GM21619 (cell line): ENCODE data around the gene RBM17.
"Not testable (repeated sequence)": the region's sequence is repeated elsewhere in the genome, so short reads cannot be mapped to it uniquely, and the experiment has no call there.

Source experiments
- ATAC-seq: cut with Tn5 transposase; IDR thresholded peaks from one replicate; pipeline ENCODE4 v1.9.1; 2021; ENCODE audit not compliant: unreplicated experiment

RBM17 gene

DNA sequence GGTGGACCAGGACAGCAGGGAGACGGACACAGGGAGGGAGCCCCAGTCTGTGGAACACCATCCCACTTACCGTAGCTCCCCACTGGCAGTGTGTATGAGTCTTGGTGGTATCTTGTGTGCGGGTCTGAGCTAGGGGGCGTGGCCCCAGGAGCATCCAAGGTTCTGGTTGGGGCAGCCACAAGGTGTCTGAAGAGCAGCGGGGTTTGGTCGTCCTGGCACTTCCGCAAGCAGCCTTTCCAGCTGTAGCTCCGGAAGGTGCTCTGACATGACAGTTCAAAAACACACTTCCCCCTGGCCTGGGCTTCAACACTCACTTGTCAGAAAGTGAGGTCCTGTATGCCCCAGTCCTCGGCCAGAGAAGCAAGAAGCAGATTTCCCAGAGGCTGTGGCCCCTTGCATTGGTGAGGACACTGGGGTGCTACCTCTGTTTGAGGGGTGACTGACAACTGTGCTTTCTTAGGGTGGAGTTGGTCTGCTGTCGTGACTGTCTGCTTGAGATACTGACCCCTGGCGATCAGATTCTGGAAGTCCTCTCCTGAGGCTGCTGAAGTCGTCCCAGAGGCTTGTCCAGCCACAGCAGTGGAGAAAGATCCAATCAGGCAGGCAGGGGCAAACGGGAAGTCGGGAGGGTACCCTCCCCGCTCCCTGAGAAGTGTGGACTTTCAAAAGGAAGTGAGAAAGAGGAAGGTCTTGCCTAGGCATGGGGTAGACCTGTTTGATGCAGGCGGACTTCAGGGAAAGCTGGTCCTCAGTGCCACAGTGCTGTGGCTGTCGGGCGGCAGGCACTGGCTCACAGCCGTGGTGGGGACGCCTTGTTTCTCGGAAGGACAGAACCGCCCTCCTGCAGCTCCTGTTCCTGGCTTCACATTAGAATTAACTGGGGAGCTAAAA is 62.5 kb downstream of the RBM17 start:
- ATAC-seq, result peak; percentile 82

DNA sequence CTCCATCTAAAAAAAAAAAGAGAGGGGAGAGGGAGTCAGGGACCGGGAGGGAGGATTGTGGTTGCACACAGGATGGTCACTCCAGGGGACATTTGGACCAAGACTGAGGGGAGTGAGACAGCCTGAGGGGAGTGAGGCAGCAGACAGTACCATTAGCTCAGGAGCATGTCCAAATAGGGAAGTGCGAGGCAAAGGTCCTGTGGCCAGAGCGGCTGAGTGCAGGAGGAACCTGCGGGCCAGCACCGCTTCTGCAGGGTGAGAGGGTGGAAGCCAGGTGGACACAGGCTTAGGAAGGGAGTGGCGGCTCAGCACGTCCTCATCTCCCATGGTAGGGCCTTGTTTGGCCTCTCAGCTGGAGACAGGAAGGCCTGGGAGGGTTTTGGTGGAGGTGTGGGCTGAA is 65.0 kb downstream of the RBM17 start:
- ATAC-seq, result no peak

DNA sequence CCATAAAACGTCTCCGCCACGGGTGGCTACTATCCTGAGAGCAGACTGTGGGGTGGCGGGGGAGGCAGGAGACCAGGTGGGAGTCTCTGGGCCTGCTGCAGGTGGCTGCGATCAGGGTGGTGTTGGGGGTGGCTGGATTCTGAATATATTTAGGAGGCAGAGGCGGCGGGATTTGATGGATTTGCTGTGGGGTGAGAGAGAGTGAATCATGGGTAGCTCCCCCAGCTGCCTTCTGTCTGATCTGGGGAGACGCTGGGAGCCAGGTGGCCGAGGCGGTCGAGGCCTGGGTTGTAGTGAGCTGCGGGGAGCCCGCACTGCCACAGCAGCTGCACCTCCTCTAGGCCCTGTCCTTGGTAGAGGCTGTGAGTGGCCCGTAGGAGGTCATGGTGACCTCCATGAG is 65.7 kb downstream of the RBM17 start:
- ATAC-seq, result no peak

DNA sequence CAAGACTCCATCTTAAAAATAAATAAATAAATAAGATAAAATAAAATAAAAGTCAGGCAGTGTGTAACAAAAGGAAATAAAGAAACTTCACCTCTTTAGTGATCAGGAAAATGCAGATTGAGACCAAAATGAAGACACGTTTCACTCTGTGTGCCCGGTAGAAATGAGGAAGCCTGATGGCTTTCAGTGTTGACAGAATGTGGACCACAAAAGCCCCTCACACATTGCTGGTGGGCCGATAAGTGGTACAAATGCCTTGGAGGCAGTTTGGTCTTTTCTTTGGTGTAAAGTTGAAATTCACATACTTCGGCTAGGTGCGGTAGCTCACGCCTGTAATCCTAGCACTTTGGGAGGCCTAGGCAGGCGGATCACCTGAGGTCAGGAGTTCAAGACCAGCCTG is 69.4 kb downstream of the RBM17 start:
- no peak for ATAC-seq

DNA sequence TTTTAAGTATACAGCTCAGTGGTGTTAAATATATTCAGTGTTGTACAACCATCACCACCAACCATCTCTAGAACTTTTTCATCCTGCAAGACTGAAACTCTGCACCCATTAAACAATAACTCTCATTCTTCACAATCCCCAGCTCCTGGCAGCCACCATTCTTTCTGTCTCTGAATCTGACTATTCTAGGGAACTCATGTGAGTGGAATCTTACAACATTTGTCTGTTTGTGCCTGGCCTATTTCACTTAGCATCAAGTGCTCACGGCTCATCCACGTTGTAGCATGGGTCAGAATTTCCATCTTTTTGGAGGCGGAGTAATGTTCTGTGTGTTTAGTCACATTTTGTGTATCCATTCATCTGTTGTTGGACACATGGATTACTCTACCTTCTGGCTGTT is 73.1 kb downstream of the RBM17 start:
- ATAC-seq, result no peak

DNA sequence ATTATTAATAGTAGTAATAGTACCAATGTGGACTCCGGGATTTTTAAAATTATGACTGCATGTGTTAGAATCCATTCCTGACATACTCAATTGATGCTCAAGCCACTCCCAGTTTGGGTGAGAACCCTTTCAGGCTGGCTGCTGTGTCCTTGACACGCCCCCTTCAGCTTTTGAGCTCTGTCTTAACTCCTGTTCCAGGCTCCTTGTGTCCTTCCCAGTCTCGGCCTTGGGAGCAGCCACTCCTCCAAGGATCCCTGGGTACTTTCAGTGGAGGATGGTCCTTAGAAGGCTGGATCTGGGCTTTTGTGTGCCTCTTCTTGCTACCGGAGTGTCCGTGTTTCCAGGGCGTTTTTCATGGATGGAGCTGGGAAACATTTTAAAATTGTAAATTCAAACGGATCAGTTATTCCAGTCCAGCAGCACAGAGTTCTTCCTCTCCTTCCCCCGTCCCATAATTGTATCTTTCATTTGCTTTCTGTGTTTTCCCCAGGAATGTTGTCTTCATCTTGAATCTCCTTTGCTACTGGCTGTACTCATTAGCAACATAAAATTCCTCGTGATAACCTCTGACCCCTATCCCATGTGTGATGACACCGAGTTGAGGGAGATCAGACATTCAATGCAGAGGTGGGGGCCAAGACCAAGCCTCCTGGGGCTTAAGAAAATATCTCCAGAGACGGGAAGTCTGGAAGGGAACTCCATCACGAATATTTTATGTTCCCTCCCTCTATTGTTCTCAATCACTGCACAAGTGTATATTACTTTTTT is 73.9 kb downstream of the RBM17 start:
- no peak for ATAC-seq

DNA sequence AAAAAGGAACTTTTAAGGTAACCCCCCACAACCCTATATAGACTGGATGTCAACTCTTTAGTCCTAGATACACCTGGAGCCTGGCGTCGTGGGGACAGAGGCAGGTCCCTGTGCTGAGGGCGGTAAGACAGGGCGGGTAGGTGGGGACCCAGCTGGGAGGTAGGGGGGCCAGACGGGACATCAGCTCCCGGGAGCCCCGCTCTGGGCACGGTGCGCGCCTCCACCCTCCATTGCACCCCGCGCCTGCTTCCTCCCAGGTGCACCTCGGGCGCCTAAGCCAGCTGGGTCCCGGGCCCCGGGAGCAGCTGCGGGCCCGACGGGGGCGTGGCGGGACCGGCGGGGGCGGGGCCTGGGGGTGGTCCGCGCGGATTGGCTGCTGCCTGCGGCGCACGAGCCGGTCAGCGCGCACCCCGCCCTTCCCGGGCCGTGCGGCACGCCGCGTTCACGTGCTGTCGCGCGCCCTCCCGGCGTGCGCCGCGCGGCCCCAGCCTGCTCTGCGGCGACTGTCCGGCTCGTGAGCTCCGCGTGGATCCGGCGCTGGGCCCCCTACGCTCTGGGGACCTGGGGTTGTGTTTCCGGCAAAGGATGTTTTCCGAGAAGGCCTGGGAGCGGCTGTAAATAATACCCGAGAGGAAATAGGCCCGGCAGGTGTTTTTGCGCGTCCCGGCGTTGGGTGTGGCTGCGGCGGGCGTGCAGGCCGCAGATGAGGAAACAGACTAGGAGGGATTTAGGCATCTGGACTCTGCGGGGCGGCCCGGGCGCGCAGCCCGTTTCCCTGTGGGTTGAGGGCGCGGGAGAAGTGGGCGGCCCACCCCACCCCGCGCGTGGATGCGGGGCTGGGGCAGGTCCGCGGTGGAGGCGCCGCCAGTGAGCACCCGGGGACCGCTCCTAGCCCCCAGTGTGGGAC is 74.8 kb downstream of the RBM17 start:
- ATAC-seq, result peak; percentile 92

DNA sequence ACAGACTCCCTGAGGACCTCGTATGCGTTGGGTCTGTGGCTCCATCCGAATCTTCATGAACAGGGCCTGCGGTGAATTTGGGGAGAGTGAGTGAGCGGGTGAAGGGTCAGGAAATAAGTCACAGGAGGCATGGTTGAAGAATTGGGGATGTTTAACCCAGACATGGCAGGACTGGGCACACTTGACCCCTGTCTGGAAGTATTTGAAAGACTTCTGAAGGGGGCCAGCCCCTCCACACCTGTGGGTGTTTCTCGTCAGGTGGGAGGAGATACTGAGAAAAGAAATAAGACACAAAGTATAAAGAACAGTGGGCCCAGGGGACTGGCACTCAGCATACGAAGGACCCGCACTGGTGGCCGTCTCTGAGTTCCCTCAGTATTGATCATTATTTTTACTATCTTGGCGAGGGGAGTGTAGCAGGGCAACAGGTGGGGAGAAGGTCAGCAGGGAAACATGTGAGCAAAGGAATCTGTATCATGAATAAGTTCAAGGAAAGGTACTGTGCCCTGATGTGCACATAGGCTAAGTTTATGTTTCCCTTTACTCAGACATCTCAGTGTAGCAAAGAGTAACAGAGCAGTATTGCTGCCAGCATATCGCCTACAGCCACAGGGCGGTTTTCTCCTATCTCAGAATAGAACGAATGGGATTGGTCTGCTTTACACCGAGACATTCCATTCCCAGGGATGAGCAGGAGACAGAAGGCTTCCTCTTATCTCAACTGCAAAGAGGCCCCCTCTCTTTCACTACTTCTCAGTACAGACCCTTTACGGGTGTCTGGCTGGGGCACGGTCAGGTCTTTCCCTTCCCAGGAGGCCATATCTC is 75.6 kb downstream of the RBM17 start:
- no peak for ATAC-seq

DNA sequence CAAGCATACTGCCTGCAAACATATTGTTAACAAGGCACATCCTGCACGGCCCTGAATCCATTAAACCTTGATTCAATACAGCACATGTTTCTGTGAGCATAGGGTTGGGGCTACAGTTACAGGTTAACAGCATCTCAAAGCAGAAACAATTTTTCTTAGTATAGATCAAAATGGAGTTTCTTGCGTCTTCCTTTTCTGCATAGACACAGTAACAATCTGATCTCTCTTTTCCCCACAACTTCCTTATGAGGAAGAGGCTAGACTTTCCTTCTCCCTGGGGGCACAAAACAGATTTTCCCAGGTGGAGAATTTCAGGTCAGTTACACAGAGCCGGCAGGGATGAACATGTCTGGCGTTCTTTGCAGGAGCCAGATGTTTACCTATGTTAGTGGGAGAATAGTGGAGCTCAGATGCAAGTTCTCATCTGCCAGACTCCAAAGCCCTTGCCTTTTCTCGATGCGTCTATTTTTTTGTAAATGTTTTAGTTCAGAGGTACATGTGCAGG is 76.4 kb downstream of the RBM17 start:
- ATAC-seq, result no peak

DNA sequence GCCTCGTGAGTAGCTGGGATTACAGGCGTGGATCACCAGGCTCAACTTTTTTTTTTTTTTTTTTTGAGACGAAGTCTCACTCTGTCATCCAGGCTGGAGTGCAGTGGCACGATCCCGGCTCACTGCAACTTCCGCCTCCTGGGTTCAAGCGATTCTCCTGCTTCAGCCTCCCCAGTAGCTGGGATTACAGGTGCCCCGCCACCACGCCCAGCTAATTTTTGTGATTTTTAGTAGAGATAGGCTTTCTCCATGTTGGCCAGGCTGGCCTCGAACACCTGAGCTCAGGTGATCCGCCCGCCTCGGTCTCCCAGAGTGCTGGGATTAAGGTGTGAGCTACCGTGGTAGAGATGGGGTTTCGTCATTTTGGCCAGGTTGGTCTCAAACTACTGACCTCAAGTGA is 77.1 kb downstream of the RBM17 start:
- not testable (repeated sequence) for ATAC-seq
